Suprapubic skin (tissue), 4 donors: ENCODE measurements around the gene POR. TPM values are rescaled to one million over a fixed set of nuclear protein-coding genes. Genes with fewer than 3 reads are reported as not detected.
"Not testable (repeated sequence)": the region's sequence is repeated elsewhere in the genome, so short reads cannot be mapped to it uniquely, and the experiment has no call there.

ENCODE experiments used
- DNase-seq, 2 donors: peaks; one replicate each; pipeline ENCODE4 v3.0.0-alpha.2; 2019; ENCODE audit warnings: low spot score in 2 of 2
- H3K27ac ChIP-seq: fragments of 200-600 bp; sonication (generic); one replicate; pipeline ENCODE4 v1.5.1; 2019
- H3K27me3 ChIP-seq: fragments of 200-600 bp; sonication (generic); one replicate; pipeline ENCODE4 v1.5.1; 2019
- H3K36me3 ChIP-seq: fragments of 200-600 bp; sonication (generic); one replicate; pipeline ENCODE4 v1.5.1; 2019
- H3K4me1 ChIP-seq: fragments of 200-600 bp; sonication (generic); one replicate; pipeline ENCODE4 v1.5.1; 2019
- H3K4me3 ChIP-seq: fragments of 200-600 bp; sonication (generic); one replicate; pipeline ENCODE4 v1.5.1; 2019; ENCODE audit warnings: mild to moderate bottlenecking
- H3K9me3 ChIP-seq: fragments of 200-600 bp; sonication (generic); one replicate; pipeline ENCODE4 v1.5.1; 2019
- EP300 ChIP-seq: sonication (generic); formaldehyde crosslinking; IDR thresholded peaks from one replicate; pipeline ENCODE4 v1.6.1; 2017; ENCODE audit warnings: antibody characterized with exemption
- POLR2A ChIP-seq, 2 donors: fragments of 450-650 bp; IDR thresholded peaks; one replicate each; pipeline ENCODE4 v1.6.1; 2017; ENCODE audit warnings: antibody characterized with exemption in 2 of 2, mild to moderate bottlenecking in 2 of 2, moderate library complexity in 2 of 2
- POLR2AphosphoS5 ChIP-seq, 3 donors: sonication (generic); formaldehyde crosslinking; IDR thresholded peaks; one replicate each; pipeline ENCODE4 v1.6.1; 2017; ENCODE audit warnings: antibody characterized with exemption in 3 of 3
- WGBS: methylation state at CpG from one replicate; pipeline ENCODE4 v1.1.5; 2018; 5-methylcytosine and 5-hydroxymethylcytosine counted together
- total RNA-seq, 4 donors: library from RNA; depleted of rRNA; stranded (reverse); fragments of >200 nt; gene quantifications; one replicate each; pipeline ENCODE4 v1.1.0, GENCODE V29; 2016
- TF ChIP-seq, protein P1 (sequence below), 2 donors: fragments of 200-600 bp in 1 of 2; fragments of 450-650 bp in 1 of 2; sonication (generic) in 1 of 2; IDR thresholded peaks; one replicate each; pipeline ENCODE4 v1.5.1; 2016 to 2019; ENCODE audit warnings: antibody characterized with exemption in 2 of 2, mild to moderate bottlenecking in 1 of 2, moderate library complexity in 1 of 2

Gene POR
- total RNA-seq, 4 donors from 2014 or later, result 85.8 to 112 (median 91.8) TPM

DNA sequence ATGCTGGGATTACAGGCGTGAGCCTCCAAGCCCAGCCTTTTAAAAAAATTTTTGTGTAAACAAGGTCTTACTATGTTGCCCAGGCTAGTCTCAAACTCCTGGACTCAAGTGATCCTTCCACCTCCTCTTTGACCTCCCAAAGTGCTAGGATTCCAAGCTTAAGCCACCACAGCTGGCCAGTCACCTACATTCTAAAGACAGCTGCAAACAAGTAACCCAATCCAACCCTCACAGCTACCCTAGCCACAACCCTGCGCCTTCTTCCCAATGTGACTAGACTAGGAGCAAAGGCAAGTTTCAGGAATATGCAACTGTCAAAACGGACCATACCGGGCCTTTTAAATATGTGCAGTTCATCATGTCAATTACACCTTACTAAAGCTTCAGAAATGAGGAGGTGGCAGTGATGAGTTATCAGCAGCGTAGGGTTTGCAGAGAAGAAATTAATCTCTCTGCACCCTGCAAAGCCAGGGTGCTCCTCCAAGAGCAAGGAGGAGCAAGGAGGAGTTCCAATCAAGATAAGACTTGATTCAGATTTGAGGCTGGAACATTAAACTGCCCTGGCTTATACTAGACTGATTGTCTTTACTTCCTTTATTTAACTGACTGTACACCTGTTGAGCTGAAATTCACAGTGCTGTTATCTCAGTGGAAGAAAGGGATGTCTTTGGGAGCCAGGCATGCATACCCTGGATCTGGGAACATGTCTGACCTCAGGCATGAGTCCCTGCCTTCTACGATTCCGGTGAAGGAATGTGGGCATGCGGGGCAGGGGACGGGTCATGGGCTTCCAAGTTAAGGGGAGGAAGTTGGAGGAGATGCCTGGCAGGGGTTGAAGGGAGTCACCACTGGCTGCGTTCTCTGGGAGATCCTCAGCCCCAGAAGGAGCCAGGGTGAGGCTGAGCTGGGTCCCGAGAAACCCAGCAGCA lies 95.0 kb downstream of the POR start:
- H3K9me3 ChIP-seq, result no peaks in the 10 kb centered on the region
- TF ChIP-seq POLR2AphosphoS5 (IDR thresholded peaks at IDR 0.05), result no peak
- H3K36me3 ChIP-seq, result peaks cover 15% of the 10 kb centered on the region
- 62% methylated on average over 11 of the region's 11 CpGs for WGBS
- H3K27ac ChIP-seq, result no peak overlapping the region
- DNase-seq, result no peak
- peaks cover 6% of the 10 kb centered on the region for H3K4me1 ChIP-seq
- no peak overlapping the region for H3K4me3 ChIP-seq
- no peaks in the 10 kb centered on the region for H3K27me3 ChIP-seq

- peaks cover 15% of the 10 kb centered on the region for H3K36me3 ChIP-seq
- TF ChIP-seq EP300, result no peak
- TF ChIP-seq, protein P1, sequence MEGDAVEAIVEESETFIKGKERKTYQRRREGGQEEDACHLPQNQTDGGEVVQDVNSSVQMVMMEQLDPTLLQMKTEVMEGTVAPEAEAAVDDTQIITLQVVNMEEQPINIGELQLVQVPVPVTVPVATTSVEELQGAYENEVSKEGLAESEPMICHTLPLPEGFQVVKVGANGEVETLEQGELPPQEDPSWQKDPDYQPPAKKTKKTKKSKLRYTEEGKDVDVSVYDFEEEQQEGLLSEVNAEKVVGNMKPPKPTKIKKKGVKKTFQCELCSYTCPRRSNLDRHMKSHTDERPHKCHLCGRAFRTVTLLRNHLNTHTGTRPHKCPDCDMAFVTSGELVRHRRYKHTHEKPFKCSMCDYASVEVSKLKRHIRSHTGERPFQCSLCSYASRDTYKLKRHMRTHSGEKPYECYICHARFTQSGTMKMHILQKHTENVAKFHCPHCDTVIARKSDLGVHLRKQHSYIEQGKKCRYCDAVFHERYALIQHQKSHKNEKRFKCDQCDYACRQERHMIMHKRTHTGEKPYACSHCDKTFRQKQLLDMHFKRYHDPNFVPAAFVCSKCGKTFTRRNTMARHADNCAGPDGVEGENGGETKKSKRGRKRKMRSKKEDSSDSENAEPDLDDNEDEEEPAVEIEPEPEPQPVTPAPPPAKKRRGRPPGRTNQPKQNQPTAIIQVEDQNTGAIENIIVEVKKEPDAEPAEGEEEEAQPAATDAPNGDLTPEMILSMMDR (IDR thresholded peaks at IDR 0.05), result no peak
- no peak for TF ChIP-seq POLR2AphosphoS5 (IDR thresholded peaks at IDR 0.05)
- no peak for TF ChIP-seq POLR2A (IDR thresholded peaks at IDR 0.05)
- no peak for DNase-seq
- H3K9me3 ChIP-seq, result no peaks in the 10 kb centered on the region
- no peak overlapping the region for H3K27ac ChIP-seq
- H3K27me3 ChIP-seq, result no peaks in the 10 kb centered on the region
- peaks cover 6% of the 10 kb centered on the region for H3K4me1 ChIP-seq
- no peak overlapping the region for H3K4me3 ChIP-seq
- WGBS, result 57% methylated on average over 8 of the region's 8 CpGs
Observed at GRCh38 chr7:76011442-76011861, 96.5 kb downstream of the POR start.

DNA sequence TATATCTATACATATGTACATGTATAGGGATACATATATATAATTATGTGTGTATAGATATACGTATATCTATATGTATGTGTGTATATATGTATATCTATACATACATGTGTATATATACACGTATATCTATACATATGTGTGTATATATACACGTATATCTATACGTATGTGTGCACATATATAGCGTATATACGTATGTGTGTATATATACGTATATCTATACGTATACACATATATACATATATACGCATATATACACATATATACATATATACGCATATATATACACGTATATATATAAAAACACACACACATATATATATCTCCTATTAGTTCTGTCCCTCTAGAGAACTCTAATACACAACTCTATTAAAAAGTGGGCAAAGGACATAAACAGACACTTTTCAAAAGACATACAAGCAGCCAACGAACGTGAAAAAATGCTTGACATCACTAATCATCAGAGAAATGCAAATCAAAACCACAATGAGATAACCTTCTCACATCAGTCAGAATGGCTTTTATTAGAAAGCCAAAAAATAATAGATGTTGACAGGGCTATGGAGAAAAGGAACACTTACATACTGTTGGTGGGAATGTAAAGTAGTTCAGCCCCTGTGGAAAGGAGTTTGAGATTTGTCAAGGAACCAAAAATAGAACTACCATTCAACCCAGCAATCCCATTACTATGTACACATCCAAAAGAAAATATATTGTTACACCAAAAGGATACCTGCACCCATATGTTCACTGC lies 101.4 kb downstream of the POR start:
- no peak overlapping the region for H3K4me3 ChIP-seq
- no peak overlapping the region for H3K27ac ChIP-seq
- DNase-seq, result no peak
- H3K36me3 ChIP-seq, result peaks cover 24% of the 10 kb centered on the region
- no peaks in the 10 kb centered on the region for H3K4me1 ChIP-seq
- H3K27me3 ChIP-seq, result no peaks in the 10 kb centered on the region
- 91% methylated on average over 13 of the region's 13 CpGs for WGBS
- H3K9me3 ChIP-seq, result no peaks in the 10 kb centered on the region
- TF ChIP-seq, protein P1 (IDR thresholded peaks at IDR 0.05), result no peak
- TF ChIP-seq POLR2A (IDR thresholded peaks at IDR 0.05), result no peak
- no peak for TF ChIP-seq EP300
- no peak for TF ChIP-seq POLR2AphosphoS5 (IDR thresholded peaks at IDR 0.05)

DNA sequence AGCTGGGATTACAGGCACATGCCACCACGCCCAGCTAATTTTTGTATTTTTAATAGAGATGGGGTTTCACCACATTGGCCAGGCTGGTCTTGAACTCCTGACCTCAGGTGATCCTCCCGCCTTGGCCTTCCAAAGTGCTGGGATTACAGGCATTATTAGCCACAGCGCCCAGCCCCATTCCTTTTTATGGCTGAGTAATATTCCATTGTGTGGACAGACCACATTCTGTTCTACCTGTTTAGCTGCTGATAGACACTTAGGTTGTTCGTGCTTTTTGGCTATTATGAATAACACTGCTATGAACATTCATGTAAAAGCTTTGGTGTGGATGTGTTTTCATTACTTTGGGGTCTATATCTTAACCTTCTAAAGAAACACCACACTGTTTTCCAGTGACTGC lies 103.6 kb downstream of the POR start:
- peaks cover 28% of the 10 kb centered on the region for H3K36me3 ChIP-seq
- not testable (repeated sequence) for H3K27ac ChIP-seq, H3K4me3 ChIP-seq, H3K27me3 ChIP-seq, DNase-seq, H3K4me1 ChIP-seq, H3K9me3 ChIP-seq
- WGBS, result 98% methylated on average over 4 of the region's 4 CpGs

GRCh38 chr7:76020031-76020714 lies 105.2 kb downstream of the POR start:
- Histone ChIP-seq H3K4me3 (no peak overlapping the region), H3K4me1 (no peaks in the 10 kb centered on the region), H3K9me3 (no peaks in the 10 kb centered on the region), H3K36me3 (peaks cover 28% of the 10 kb centered on the region), H3K27me3 (no peaks in the 10 kb centered on the region), H3K27ac (no peak overlapping the region)
- 40% methylated on average over 6 of the region's 6 CpGs for WGBS
- DNase-seq, result peak; percentile 80 to 84
- TF ChIP-seq EP300 (no peak), POLR2A (IDR thresholded peaks at IDR 0.05) (no peak)
- TF ChIP-seq, protein P1 (IDR thresholded peaks at IDR 0.05), result peak; percentile 77 to 87
